Astrocyte of the spinal cord (primary cell): ENCODE data around the gene S100A14.
"Not testable (repeated sequence)": the region's sequence is repeated elsewhere in the genome, so short reads cannot be mapped to it uniquely, and the experiment has no call there.

Experiments used
- DNase-seq: peaks from one replicate; pipeline ENCODE4 v3.0.0; 2011; ENCODE audit warnings: low read depth, low spot score
- H3K4me3 ChIP-seq: 2 replicates; pipeline ENCODE4 v1.5.1; 2011; ENCODE audit warnings: low read depth, mild to moderate bottlenecking, low read length, moderate library complexity
- CTCF ChIP-seq: IDR thresholded peaks from 2 replicates; pipeline ENCODE4 v1.5.1; 2012; ENCODE audit warnings: low read depth, mild to moderate bottlenecking, low read length, inconsistent platforms
- in situ Hi-C: cut with HindIII; loops from 2 replicates; pipeline ENCODE4 v1.10.0; 2017; ENCODE audit warnings: low sequenced_read_pairs

The S100A14 gene

GRCh38 chr1:153583976-153584375 lies 32.1 kb downstream of the S100A14 start:
- TF ChIP-seq CTCF, result no peak
- no peak overlapping the region for H3K4me3 ChIP-seq
- DNase-seq, result no peak
- in situ Hi-C loops, result no loop called here

GRCh38 chr1:153583514-153583913 lies 32.6 kb downstream of the S100A14 start:
- H3K4me3 ChIP-seq, in situ Hi-C loops, DNase-seq: not testable (repeated sequence)

- H3K4me3 ChIP-seq, in situ Hi-C loops, DNase-seq: not testable (repeated sequence)
Measured at GRCh38 chr1:153582836-153583235, 33.3 kb downstream of the S100A14 start.

- H3K4me3 ChIP-seq, result no peak overlapping the region
- TF ChIP-seq CTCF, result no peak
- in situ Hi-C loops, result no loop called here
- DNase-seq, result no peak
Measured at GRCh38 chr1:153578936-153579335, 37.2 kb downstream of the S100A14 start.

GRCh38 chr1:153578490-153578889 lies 37.6 kb downstream of the S100A14 start:
- no peak for TF ChIP-seq CTCF
- in situ Hi-C loops, result no loop called here
- DNase-seq, result no peak
- H3K4me3 ChIP-seq, result no peak overlapping the region

- in situ Hi-C loops, result no loop called here
- TF ChIP-seq CTCF, result no peak
- DNase-seq, result no peak
- H3K4me3 ChIP-seq, result no peak overlapping the region
Measured at GRCh38 chr1:153577624-153578051, 38.5 kb downstream of the S100A14 start.

- TF ChIP-seq CTCF, result no peak
- no peak overlapping the region for H3K4me3 ChIP-seq
- no peak for DNase-seq
- in situ Hi-C loops, result no loop called here
Measured at GRCh38 chr1:153577138-153577537, 39.0 kb downstream of the S100A14 start.

- H3K4me3 ChIP-seq, DNase-seq, in situ Hi-C loops: not testable (repeated sequence)
Measured at GRCh38 chr1:153575497-153575896, 40.6 kb downstream of the S100A14 start.

- in situ Hi-C loops, DNase-seq: not testable (repeated sequence)
Measured at GRCh38 chr1:153575081-153575491, 41.0 kb downstream of the S100A14 start.

More at GRCh38 chr1:153575081-153575491, 41.0 kb downstream of the S100A14 start:
- H3K4me3 ChIP-seq, result not testable (repeated sequence)
